MCF 10A (cell line): ENCODE measurements around the gene PFKM. TPM values are rescaled to one million over a fixed set of nuclear protein-coding genes. Genes with fewer than 3 reads are reported as not detected.

ENCODE experiments used
- BruUV-seq: library from RNA; stranded (reverse); fragments of 400-500 nt; replicated peaks from 2 replicates; lab custom pipeline; 2021; lab: Mats Ljungman, UMichigan
- CTCF ChIA-PET: fragments of 300-600 bp; sonication (Branson Sonifier 250); formaldehyde crosslinking; extraction: SDS; loops from one replicate; lab custom pipeline; 2021; ENCODE audit warnings: antibody characterized with exemption, inconsistent platforms; lab: Yijun Ruan, JAX
- POLR2A ChIA-PET: fragments of 300-600, 350-650 bp; sonication (Branson Sonifier 250); formaldehyde crosslinking; extraction: SDS; loops from one replicate; lab custom pipeline; 2020; ENCODE audit warnings: antibody characterized with exemption, inconsistent platforms; lab: Yijun Ruan, JAX
- DNase-seq: peaks from one replicate; pipeline ENCODE4 v3.0.0-alpha.2; 2018; ENCODE audit not compliant: unreplicated experiment
- H3K27ac Mint-ChIP-seq: one replicate; pipeline ENCODE4 v1.8.0; 2022; ENCODE audit warnings: mild to moderate bottlenecking, low read depth, mixed read lengths; ENCODE audit not compliant: unreplicated experiment
- H3K27me3 Mint-ChIP-seq: one replicate; pipeline ENCODE4 v1.8.0; 2022; ENCODE audit warnings: mixed read lengths; ENCODE audit not compliant: insufficient read depth, unreplicated experiment
- H3K36me3 Mint-ChIP-seq: one replicate; pipeline ENCODE4 v1.8.0; 2022; ENCODE audit warnings: mild to moderate bottlenecking, moderate library complexity, mixed read lengths; ENCODE audit not compliant: insufficient read depth, unreplicated experiment
- H3K4me1 Mint-ChIP-seq: one replicate; pipeline ENCODE4 v1.8.0; 2022; ENCODE audit warnings: mixed read lengths; ENCODE audit not compliant: insufficient read depth, unreplicated experiment
- H3K4me3 Mint-ChIP-seq: one replicate; pipeline ENCODE4 v1.8.0; 2022; ENCODE audit warnings: mild to moderate bottlenecking, moderate library complexity, mixed read lengths; ENCODE audit not compliant: unreplicated experiment
- H3K9me3 Mint-ChIP-seq: one replicate; pipeline ENCODE4 v1.8.0; 2022; ENCODE audit warnings: mixed read lengths; ENCODE audit not compliant: unreplicated experiment
- intact Hi-C: fragments of 100-400 bp; cut with micrococcal nuclease; formaldehyde crosslinking; loops from 2 replicates; pipeline ENCODE4 v1.14.1; 2022
- total RNA-seq: library from RNA; stranded (reverse); gene quantifications from 2 replicates; pipeline ENCODE4 v1.2.3, GENCODE V29; 2022
- TF ChIP-seq, protein P1 (sequence below): fragments of 200-600 bp; IDR thresholded peaks from one replicate; pipeline ENCODE4 v1.8.0; 2022; ENCODE audit warnings: antibody characterized with exemption, mild to moderate bottlenecking; ENCODE audit not compliant: unreplicated experiment

PFKM gene
- total RNA-seq, 1 experiment from 2014 or later, result 69.3 TPM

DNA sequence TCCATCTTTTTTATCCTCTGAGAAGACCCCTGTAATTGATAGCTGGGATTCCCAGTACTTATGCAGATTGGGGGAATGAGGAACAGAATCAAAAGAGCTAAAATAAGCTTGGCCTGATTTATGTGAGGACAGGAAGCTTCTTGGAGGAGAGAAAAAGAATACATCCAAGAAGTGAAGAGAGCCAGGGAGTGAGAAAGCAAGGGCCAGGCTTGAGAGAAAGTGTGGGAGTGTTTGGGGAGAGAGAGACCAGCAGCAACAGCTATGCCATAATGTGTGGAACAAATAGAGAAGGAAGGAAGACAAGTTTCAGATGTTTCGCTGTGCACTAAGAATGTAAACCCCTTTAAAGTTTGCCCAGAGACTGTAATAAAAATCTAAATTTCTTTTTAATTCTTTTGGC, 60.3 kb downstream of the PFKM start:
- Mint-ChIP-seq H3K4me1 (peaks cover 11% of the 10 kb centered on the region), H3K4me3 (no peak overlapping the region), H3K27ac (no peak overlapping the region), H3K27me3 (peaks cover 85% of the 10 kb centered on the region), H3K9me3 (no peaks in the 10 kb centered on the region), H3K36me3 (no peaks in the 10 kb centered on the region)
- BruUV-seq, result no TSS peak
- TF ChIP-seq, protein P1, sequence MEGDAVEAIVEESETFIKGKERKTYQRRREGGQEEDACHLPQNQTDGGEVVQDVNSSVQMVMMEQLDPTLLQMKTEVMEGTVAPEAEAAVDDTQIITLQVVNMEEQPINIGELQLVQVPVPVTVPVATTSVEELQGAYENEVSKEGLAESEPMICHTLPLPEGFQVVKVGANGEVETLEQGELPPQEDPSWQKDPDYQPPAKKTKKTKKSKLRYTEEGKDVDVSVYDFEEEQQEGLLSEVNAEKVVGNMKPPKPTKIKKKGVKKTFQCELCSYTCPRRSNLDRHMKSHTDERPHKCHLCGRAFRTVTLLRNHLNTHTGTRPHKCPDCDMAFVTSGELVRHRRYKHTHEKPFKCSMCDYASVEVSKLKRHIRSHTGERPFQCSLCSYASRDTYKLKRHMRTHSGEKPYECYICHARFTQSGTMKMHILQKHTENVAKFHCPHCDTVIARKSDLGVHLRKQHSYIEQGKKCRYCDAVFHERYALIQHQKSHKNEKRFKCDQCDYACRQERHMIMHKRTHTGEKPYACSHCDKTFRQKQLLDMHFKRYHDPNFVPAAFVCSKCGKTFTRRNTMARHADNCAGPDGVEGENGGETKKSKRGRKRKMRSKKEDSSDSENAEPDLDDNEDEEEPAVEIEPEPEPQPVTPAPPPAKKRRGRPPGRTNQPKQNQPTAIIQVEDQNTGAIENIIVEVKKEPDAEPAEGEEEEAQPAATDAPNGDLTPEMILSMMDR, result no peak
- ChIA-PET POLR2A (interaction anchor here (0.7 kb wide), 1 partner anchor 19 kb away, joined by 3 read pairs; no protein-coding TSS in a partner anchor), CTCF (interaction anchor here (0.6 to 2.9 kb wide), 5 partner anchors 10 to 440 kb away, joined by 3 to 15 read pairs (median 3); no protein-coding TSS in a partner anchor)
- DNase-seq, result no peak
- intact Hi-C loops, result no loop called here

DNA sequence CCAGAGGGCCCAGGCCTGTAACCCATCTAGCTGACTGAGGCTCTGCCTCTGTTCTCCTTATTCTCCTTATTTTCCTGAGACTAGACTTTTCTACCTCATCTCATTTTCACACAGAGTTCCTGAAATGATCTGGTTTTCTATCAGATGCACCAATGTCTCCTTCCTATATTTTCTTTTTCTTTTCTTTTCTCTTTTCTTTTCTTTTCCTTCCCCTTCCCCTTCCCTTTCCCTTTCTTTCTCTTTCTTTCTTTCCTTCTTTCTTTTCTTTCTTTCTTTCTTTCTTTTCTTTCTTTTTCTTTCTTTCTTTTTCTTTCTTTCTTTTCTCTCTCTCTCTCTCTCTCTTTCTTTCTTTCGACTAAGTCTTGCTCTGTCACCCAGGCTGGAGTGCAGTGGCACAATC, 61.3 kb downstream of the PFKM start:
- H3K27me3 Mint-ChIP-seq, result peaks cover 90% of the 10 kb centered on the region
- no peak overlapping the region for H3K27ac Mint-ChIP-seq
- H3K4me1 Mint-ChIP-seq, result peaks cover 10% of the 10 kb centered on the region
- DNase-seq, result no peak
- no TSS peak for BruUV-seq
- ChIA-PET POLR2A (interaction anchor here (0.6 kb wide), 1 partner anchor 425 kb away, joined by 4 read pairs; no protein-coding TSS in a partner anchor), CTCF (interaction anchor here (0.6 to 2.9 kb wide), 5 partner anchors 9 to 1872 kb away, joined by 3 to 15 read pairs (median 3); no protein-coding TSS in a partner anchor)
- TF ChIP-seq, protein P1, result no peak
- H3K36me3 Mint-ChIP-seq, result no peaks in the 10 kb centered on the region
- H3K9me3 Mint-ChIP-seq, result no peaks in the 10 kb centered on the region
- no peak overlapping the region for H3K4me3 Mint-ChIP-seq
- intact Hi-C loops, result no loop called here

- no TSS peak for BruUV-seq
- TF ChIP-seq, protein P1, result no peak
- CTCF ChIA-PET, result interaction anchor here (0.6 to 2.9 kb wide), 5 partner anchors 8 to 1873 kb away, joined by 3 to 15 read pairs (median 4); no protein-coding TSS in a partner anchor
Observed at GRCh38 chr12:48180857-48181495, 61.8 kb downstream of the PFKM start.

DNA sequence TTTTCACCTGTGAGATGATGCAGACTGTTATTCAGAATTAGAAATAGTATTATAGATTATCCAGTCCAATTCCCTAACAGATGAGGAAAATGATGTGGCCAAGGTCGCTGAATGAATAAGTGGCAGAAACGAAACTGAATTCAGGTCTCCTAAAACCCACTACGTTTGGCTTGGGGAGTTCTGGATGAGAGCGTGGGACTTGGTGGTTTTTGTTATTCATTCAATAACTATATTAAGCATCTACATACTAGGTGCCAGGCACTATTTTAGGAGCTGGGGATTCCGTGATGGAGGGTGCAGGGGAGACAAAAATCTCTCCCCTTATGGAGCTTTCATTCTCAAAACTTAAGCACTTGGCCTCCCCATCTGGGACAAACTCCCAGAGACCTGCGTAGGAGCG, 63.5 kb downstream of the PFKM start:
- H3K36me3 Mint-ChIP-seq, result no peaks in the 10 kb centered on the region
- POLR2A ChIA-PET, result no interaction called here
- no TSS peak for BruUV-seq
- TF ChIP-seq, protein P1, result no peak
- CTCF ChIA-PET, result interaction anchor here (0.6 to 1.2 kb wide), 4 partner anchors 11 to 94 kb away, joined by 3 to 10 read pairs (median 4); no protein-coding TSS in a partner anchor
- peak overlapping the region; percentile 70 for H3K4me3 Mint-ChIP-seq
- peaks cover 87% of the 10 kb centered on the region for H3K27me3 Mint-ChIP-seq
- no peaks in the 10 kb centered on the region for H3K9me3 Mint-ChIP-seq
- intact Hi-C loops, result no loop called here
- no peak for DNase-seq
- peaks cover 5% of the 10 kb centered on the region for H3K4me1 Mint-ChIP-seq
- no peak overlapping the region for H3K27ac Mint-ChIP-seq

More at GRCh38 chr12:48180857-48181495, 61.8 kb downstream of the PFKM start:
- Mint-ChIP-seq H3K27me3 (peaks cover 90% of the 10 kb centered on the region), H3K27ac (no peak overlapping the region), H3K36me3 (no peaks in the 10 kb centered on the region), H3K9me3 (no peaks in the 10 kb centered on the region), H3K4me1 (peaks cover 10% of the 10 kb centered on the region), H3K4me3 (no peak overlapping the region)
- DNase-seq, result no peak
- POLR2A ChIA-PET, result interaction anchor here (0.6 kb wide), 1 partner anchor 424 kb away, joined by 4 read pairs; no protein-coding TSS in a partner anchor
- intact Hi-C loops, result no loop called here
